ENCODE data around the gene CBY1. TPM values are rescaled to one million over a fixed set of nuclear protein-coding genes. Genes with fewer than 3 reads are reported as not detected.

CBY1 gene
- total and polyA plus RNA-seq, 2 donors (not counting 3 experiments of a cell fraction or from before 2014, with no cell fraction given): 37.0 to 41.8 TPM

DNA sequence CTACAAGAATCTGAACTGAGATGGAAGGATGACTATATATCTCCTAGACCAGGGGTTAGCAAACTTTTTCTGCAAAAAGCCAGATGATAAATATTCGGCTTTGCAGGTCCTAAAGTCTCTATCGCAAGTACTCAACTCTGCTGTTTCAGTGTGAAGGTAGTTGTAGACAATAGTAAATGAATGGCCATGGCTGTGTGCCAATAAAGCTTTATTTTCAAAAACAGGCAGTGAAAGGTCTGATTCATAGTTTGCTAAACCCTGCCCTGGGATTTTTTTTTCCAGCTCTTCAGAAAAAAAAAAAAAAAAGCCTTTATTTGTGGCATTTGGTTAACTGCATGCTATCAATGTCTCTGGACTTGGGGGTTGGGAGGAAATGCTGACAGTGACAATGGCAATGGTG, 37.8 kb upstream of the CBY1 start:
- intact Hi-C loops (cut with micrococcal nuclease) (no loop called here), dilution Hi-C loops (cut with MboI; ENCODE audit: extremely low pct_ligation_motif_present, low sequenced_read_pairs) (no loop called here)
- Histone ChIP-seq H3K4me2 (ENCODE audit: insufficient read depth, low read length) (no peak overlapping the region), H3K9me1 (replicated peaks; ENCODE audit: control insufficient read depth, extremely low read depth, insufficient read depth, low read length) (no peaks in the 10 kb centered on the region), H3K4me3 (replicated peaks in 1 of 3; ENCODE audit: insufficient read depth in 1 of 3, low read depth in 1 of 3, low read length in 3 of 3) (no peak overlapping the region), H3K9me3 (replicated peaks; ENCODE audit: control insufficient read depth, insufficient read depth, low read length) (no peaks in the 10 kb centered on the region), H3K27ac (ENCODE audit: insufficient read depth, low read depth, low read length) (no peak overlapping the region), H3K4me1 (ENCODE audit: control insufficient read depth, extremely low read depth, insufficient read depth, low read length) (no peaks in the 10 kb centered on the region), H2AFZ (ENCODE audit: low read depth, low read length) (no peak overlapping the region), H3K9ac (replicated peaks; ENCODE audit: extremely low read depth, insufficient read depth, low read length) (no peak overlapping the region), H3K79me2 (ENCODE audit: control insufficient read depth, insufficient read depth, low read length) (no peaks in the 10 kb centered on the region), H4K20me1 (replicated peaks; ENCODE audit: control insufficient read depth, extremely low read depth, insufficient read depth, low read length) (no peaks in the 10 kb centered on the region), H3K27me3 (ENCODE audit: control insufficient read depth in 2 of 2, insufficient read depth in 2 of 2, low read length in 2 of 2) (no peaks in the 10 kb centered on the region), H3K36me3 (ENCODE audit: control insufficient read depth in 2 of 2, extremely low read depth in 1 of 2, insufficient read depth in 2 of 2, low read length in 2 of 2) (no peaks in the 10 kb centered on the region)
- FAIRE-seq: no peak
- BruUV-seq (replicated peaks): no TSS peak
- POLR2A ChIA-PET: no interaction called here
- no peak for DNase-seq (ENCODE audit: low read depth, low spot score)
- CTCF ChIA-PET: no interaction called here
- no peak for TF ChIP-seq MYC (IDR thresholded peaks at IDR 0.05; ENCODE audit: low read depth, low read length)
- TF ChIP-seq JUN (IDR thresholded peaks at IDR 0.05; ENCODE audit: borderline replicate concordance, insufficient read depth, insufficient read length, low read depth): no peak
- no peak for TF ChIP-seq POLR2A (IDR thresholded peaks at IDR 0.05; ENCODE audit: low read depth, low read length)
- TF ChIP-seq GATA2 (IDR thresholded peaks at IDR 0.05; ENCODE audit: insufficient read depth, insufficient read length, low read depth, low read length): no peak
- TF ChIP-seq MAX (IDR thresholded peaks at IDR 0.05; ENCODE audit: insufficient read depth, insufficient read length): no peak
- no peak for TF ChIP-seq CTCF (IDR thresholded peaks at IDR 0.05; ENCODE audit: extremely low read depth in 1 of 2, insufficient read depth in 1 of 2, low read depth in 1 of 2, low read length in 2 of 2)
- TF ChIP-seq POLR2AphosphoS5 (IDR thresholded peaks at IDR 0.05; ENCODE audit: insufficient read depth, low read depth, low read length): no peak
